Smooth muscle cell (in vitro differentiated cells): ENCODE measurements around the gene GRM1. TPM values are rescaled to one million over a fixed set of nuclear protein-coding genes. Genes with fewer than 3 reads are reported as not detected.

Experiments
- DNase-seq: peaks from one replicate; lab custom pipeline; 2025; ENCODE audit not compliant: unreplicated experiment; lab: John Stamatoyannopoulos, UW
- H2AFZ ChIP-seq: fragments of 200-600 bp; sonication (generic); 2 replicates; pipeline ENCODE4 v1.6.0; 2016; ENCODE audit warnings: antibody characterized with exemption, low read depth, mild to moderate bottlenecking
- H3F3A ChIP-seq: fragments of 200-600 bp; sonication (generic); 2 replicates; pipeline ENCODE4 v1.6.0; 2017; ENCODE audit warnings: antibody characterized with exemption, low read depth
- H3K27ac ChIP-seq: fragments of 200-600 bp; sonication (generic); 2 replicates; pipeline ENCODE4 v1.5.1; 2016; ENCODE audit warnings: low read depth, mild to moderate bottlenecking
- H3K27me3 ChIP-seq: fragments of 200-600 bp; sonication (generic); 2 replicates; pipeline ENCODE4 v1.6.1; 2016; ENCODE audit warnings: low read depth, mild to moderate bottlenecking
- H3K36me3 ChIP-seq: fragments of 200-600 bp; sonication (generic); 2 replicates; pipeline ENCODE4 v1.5.1; 2016; ENCODE audit warnings: low read depth
- H3K4me1 ChIP-seq: fragments of 200-600 bp; sonication (generic); 2 replicates; pipeline ENCODE4 v1.5.1; 2016; ENCODE audit warnings: low read depth
- H3K4me2 ChIP-seq: fragments of 200-600 bp; sonication (generic); 2 replicates; pipeline ENCODE4 v1.6.0; 2016; ENCODE audit warnings: mild to moderate bottlenecking
- H3K4me3 ChIP-seq: fragments of 200-600 bp; sonication (generic); 2 replicates; pipeline ENCODE4 v1.5.1; 2016; ENCODE audit warnings: mild to moderate bottlenecking
- H3K79me2 ChIP-seq: fragments of 200-600 bp; sonication (generic); 2 replicates; pipeline ENCODE4 v1.6.0; 2016; ENCODE audit warnings: low read depth, mild to moderate bottlenecking
- H3K9ac ChIP-seq: fragments of 200-600 bp; sonication (generic); 2 replicates; pipeline ENCODE4 v1.6.0; 2016; ENCODE audit warnings: low read depth
- H3K9me3 ChIP-seq: fragments of 200-600 bp; sonication (generic); replicated peaks from 2 replicates; pipeline ENCODE4 v1.5.1; 2016; ENCODE audit warnings: low read depth
- H4K20me1 ChIP-seq: fragments of 200-600 bp; sonication (generic); 2 replicates; pipeline ENCODE4 v1.6.0; 2016; ENCODE audit warnings: low read depth
- WGBS: methylation state at CpG from one replicate; pipeline ENCODE4 v1.1.7; 2016; ENCODE audit warnings: low lambda C conversion rate; 5-methylcytosine and 5-hydroxymethylcytosine counted together
- polyA plus RNA-seq: library from polyadenylated mRNA; unstranded; fragments of >200 nt; fragmentation: Nextera tagmentation; extraction: Ambion mirVana; gene quantifications from 2 replicates; pipeline ENCODE4 v1.2.1, GENCODE V29; 2016
- total RNA-seq: library from RNA; depleted of rRNA; stranded (reverse); fragments of >200 nt; gene quantifications from 2 replicates; pipeline ENCODE4 v1.2.3, GENCODE V29; 2014
- TF ChIP-seq, protein P1 (sequence below): fragments of 200-600 bp; sonication (generic); IDR thresholded peaks from 2 replicates; pipeline ENCODE4 v1.5.1; 2017; ENCODE audit warnings: borderline replicate concordance, mild to moderate bottlenecking, antibody characterized with exemption; ENCODE audit not compliant: insufficient read depth, poor library complexity, severe bottlenecking

GRM1 gene
- total and polyA plus RNA-seq, 2 experiments from 2014 or later, result not detected

DNA sequence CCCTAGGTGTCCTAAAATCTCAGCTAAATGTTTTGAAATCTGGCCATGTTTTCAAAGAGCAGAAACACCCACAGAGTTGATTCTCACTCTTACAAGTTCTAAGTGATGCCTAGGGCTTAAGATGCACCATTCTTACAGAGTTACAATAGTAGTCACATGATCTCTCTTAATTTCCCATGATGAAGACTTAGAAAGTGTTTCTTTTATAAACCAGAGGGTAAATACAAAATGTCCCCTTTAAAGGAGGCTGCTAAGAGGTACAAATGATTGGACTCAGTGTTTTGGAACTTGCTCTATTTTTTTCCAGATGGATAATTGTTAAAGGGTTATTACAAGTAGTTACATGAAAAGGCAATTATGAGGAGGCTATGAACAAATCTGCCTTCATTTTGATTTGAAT, 244.6 kb downstream of the GRM1 start:
- Histone ChIP-seq H3K36me3 (no peaks in the 10 kb centered on the region), H3K9me3 (no peaks in the 10 kb centered on the region), H3K27me3 (no peaks in the 10 kb centered on the region), H3F3A (no peaks in the 10 kb centered on the region), H3K4me3 (no peak overlapping the region), H3K79me2 (no peaks in the 10 kb centered on the region), H4K20me1 (no peaks in the 10 kb centered on the region), H2AFZ (no peak overlapping the region), H3K4me2 (no peak overlapping the region), H3K27ac (no peak overlapping the region), H3K9ac (no peak overlapping the region), H3K4me1 (peaks cover 5% of the 10 kb centered on the region)
- TF ChIP-seq, protein P1, sequence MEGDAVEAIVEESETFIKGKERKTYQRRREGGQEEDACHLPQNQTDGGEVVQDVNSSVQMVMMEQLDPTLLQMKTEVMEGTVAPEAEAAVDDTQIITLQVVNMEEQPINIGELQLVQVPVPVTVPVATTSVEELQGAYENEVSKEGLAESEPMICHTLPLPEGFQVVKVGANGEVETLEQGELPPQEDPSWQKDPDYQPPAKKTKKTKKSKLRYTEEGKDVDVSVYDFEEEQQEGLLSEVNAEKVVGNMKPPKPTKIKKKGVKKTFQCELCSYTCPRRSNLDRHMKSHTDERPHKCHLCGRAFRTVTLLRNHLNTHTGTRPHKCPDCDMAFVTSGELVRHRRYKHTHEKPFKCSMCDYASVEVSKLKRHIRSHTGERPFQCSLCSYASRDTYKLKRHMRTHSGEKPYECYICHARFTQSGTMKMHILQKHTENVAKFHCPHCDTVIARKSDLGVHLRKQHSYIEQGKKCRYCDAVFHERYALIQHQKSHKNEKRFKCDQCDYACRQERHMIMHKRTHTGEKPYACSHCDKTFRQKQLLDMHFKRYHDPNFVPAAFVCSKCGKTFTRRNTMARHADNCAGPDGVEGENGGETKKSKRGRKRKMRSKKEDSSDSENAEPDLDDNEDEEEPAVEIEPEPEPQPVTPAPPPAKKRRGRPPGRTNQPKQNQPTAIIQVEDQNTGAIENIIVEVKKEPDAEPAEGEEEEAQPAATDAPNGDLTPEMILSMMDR, result no peak
- no peak for DNase-seq

DNA sequence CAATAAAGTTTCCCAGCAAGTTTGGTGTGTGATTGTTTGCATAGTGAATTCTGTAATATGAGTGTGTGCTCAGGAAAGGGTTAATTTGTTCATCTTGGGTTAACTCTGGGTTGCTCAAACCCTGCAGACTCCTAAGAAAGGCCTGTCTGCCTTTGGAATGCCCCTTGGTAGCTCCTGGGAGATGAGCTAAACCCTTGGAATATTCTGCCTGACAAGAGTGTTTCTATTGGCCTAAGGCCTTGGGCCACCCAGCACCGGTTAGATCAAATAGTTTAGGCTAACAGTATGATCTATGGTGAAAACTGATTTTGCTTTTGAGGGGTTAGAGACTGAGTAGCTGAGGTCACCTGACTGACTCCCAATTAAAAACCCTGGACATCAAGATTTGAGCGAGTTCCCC, 248.3 kb downstream of the GRM1 start:
- no peak for DNase-seq
- Histone ChIP-seq H3K4me2 (no peak overlapping the region), H3K36me3 (no peaks in the 10 kb centered on the region), H4K20me1 (no peaks in the 10 kb centered on the region), H3K79me2 (no peaks in the 10 kb centered on the region), H2AFZ (no peak overlapping the region), H3K4me1 (peaks cover 5% of the 10 kb centered on the region), H3K27ac (no peak overlapping the region), H3F3A (no peaks in the 10 kb centered on the region), H3K9me3 (no peaks in the 10 kb centered on the region), H3K9ac (no peak overlapping the region), H3K27me3 (no peaks in the 10 kb centered on the region), H3K4me3 (no peak overlapping the region)
- WGBS, result 75% methylated on average over 2 of the region's 2 CpGs
- TF ChIP-seq, protein P1, result no peak

DNA sequence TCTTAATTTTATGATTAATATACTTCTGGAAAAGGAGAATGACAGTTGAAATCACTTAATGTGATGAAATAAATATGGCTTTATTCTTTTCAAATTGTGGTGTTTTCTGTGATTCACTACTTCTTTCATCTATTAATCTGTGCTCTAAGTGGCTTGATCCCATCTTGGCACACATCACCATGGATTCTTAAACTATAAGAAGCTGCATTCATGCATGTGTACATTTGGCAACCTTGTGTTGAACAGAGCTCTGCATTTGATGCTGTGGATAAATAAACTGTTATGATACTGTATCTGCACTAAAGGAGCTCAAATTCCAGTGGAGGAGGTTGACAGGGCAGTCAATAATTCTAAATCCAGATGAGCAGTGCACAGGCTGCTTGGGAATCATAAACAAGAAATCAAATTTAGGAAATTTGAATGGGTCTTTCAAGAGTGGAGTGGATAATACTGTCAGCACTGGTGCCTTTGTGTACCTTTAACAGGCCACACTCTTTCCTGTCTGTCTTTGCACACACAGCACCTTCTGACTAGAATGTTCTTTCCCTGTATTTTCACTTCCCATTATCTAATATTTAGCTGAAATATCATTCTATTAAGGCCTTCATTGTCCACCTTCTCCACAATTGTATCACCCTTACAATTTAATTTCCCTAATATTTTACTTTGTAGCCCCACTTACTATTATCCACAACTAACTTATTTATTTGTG, 252.9 kb downstream of the GRM1 start:
- H3K27me3 ChIP-seq, result no peaks in the 10 kb centered on the region
- TF ChIP-seq, protein P1, result no peak
- no peaks in the 10 kb centered on the region for H4K20me1 ChIP-seq
- no peak overlapping the region for H3K9ac ChIP-seq
- H3K79me2 ChIP-seq, result no peaks in the 10 kb centered on the region
- H3K4me1 ChIP-seq, result no peaks in the 10 kb centered on the region
- H3F3A ChIP-seq, result no peaks in the 10 kb centered on the region
- no peaks in the 10 kb centered on the region for H3K36me3 ChIP-seq
- no peak overlapping the region for H3K4me3 ChIP-seq
- no peak for DNase-seq
- H3K27ac ChIP-seq, result no peak overlapping the region
- H2AFZ ChIP-seq, result no peak overlapping the region
- H3K4me2 ChIP-seq, result no peak overlapping the region
- no peaks in the 10 kb centered on the region for H3K9me3 ChIP-seq

DNA sequence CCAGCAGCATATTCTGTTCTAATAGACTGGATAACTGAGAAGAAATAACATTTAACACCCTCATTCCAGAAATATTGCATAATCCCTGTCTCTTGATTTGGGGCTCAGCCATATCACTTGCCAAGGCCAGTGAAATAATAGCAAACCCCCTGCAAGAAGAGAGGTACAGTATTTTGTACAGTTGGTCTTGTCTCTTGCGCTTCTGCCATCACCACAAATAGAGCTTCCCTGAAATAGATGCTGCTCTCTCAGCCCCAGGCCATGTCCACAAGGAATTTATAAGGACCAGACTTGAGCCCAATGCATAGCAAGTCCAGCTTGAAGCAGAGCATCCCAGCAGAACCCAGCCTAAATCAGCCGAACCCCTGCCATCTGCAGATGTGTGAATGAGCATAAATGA, 254.0 kb downstream of the GRM1 start:
- WGBS, result 86% methylated on average over 2 of the region's 2 CpGs
- no peak for DNase-seq
- no peaks in the 10 kb centered on the region for H3K27me3 ChIP-seq
- H3K27ac ChIP-seq, result no peak overlapping the region
- H3K79me2 ChIP-seq, result no peaks in the 10 kb centered on the region
- H3F3A ChIP-seq, result no peaks in the 10 kb centered on the region
- H3K9ac ChIP-seq, result no peak overlapping the region
- H3K36me3 ChIP-seq, result no peaks in the 10 kb centered on the region
- no peak overlapping the region for H3K4me3 ChIP-seq
- no peaks in the 10 kb centered on the region for H3K9me3 ChIP-seq
- no peak overlapping the region for H2AFZ ChIP-seq
- TF ChIP-seq, protein P1, result no peak
- H3K4me2 ChIP-seq, result no peak overlapping the region
- H3K4me1 ChIP-seq, result no peaks in the 10 kb centered on the region
- H4K20me1 ChIP-seq, result no peaks in the 10 kb centered on the region
